Measurements from ENCODE around the gene SMCHD1.
"Not testable (repeated sequence)": the region's sequence is repeated elsewhere in the genome, so short reads cannot be mapped to it uniquely, and the experiment has no call there.

SMCHD1 gene

GRCh38 chr18:2847317-2848246 is 192.1 kb downstream of the SMCHD1 start:
- no peak for TF ChIP-seq CTCF (IDR thresholded peaks at IDR 0.05; ENCODE audit: low read depth, low read length)
- peak overlapping the region; percentile 48 to 51 for H3K4me3 ChIP-seq (replicated peaks in 1 of 2; ENCODE audit: low read depth in 2 of 2, low read length in 2 of 2)
- DNase-seq (ENCODE audit: low read depth in 2 of 2): peak; percentile 33 to 50

GRCh38 chr18:2848247-2849246 is 193.0 kb downstream of the SMCHD1 start:
- peak; percentile 4 to 12 for DNase-seq (ENCODE audit: low read depth in 2 of 2)
- no peak for TF ChIP-seq CTCF (IDR thresholded peaks at IDR 0.05; ENCODE audit: low read depth, low read length)
- H3K4me3 ChIP-seq (replicated peaks in 1 of 2; ENCODE audit: low read depth in 2 of 2, low read length in 2 of 2): peak overlapping the region in 1 of 2 donors; percentile 51

- no peak for TF ChIP-seq CTCF (IDR thresholded peaks at IDR 0.05; ENCODE audit: low read depth, low read length)
- H3K4me3 ChIP-seq (replicated peaks in 1 of 2; ENCODE audit: low read depth in 2 of 2, low read length in 2 of 2): no peak overlapping the region
- no peak for DNase-seq (ENCODE audit: low read depth in 2 of 2)
Observed at GRCh38 chr18:2850816-2851215, 195.3 kb downstream of the SMCHD1 start.

- DNase-seq (ENCODE audit: low read depth in 2 of 2): no peak
Observed at GRCh38 chr18:2851771-2852170, 196.2 kb downstream of the SMCHD1 start.

GRCh38 chr18:2852460-2852859 is 196.9 kb downstream of the SMCHD1 start:
- DNase-seq (ENCODE audit: low read depth in 2 of 2); H3K4me3 ChIP-seq (replicated peaks in 1 of 2; ENCODE audit: low read depth in 2 of 2, low read length in 2 of 2): not testable (repeated sequence)

More at GRCh38 chr18:2851771-2852170, 196.2 kb downstream of the SMCHD1 start:
- no peak for TF ChIP-seq CTCF (IDR thresholded peaks at IDR 0.05; ENCODE audit: low read depth, low read length)
- H3K4me3 ChIP-seq (replicated peaks in 1 of 2; ENCODE audit: low read depth in 2 of 2, low read length in 2 of 2): no peak overlapping the region

- no peak overlapping the region for H3K4me3 ChIP-seq (replicated peaks in 1 of 2; ENCODE audit: low read depth in 2 of 2, low read length in 2 of 2)
- TF ChIP-seq CTCF (IDR thresholded peaks at IDR 0.05; ENCODE audit: low read depth, low read length): no peak
- DNase-seq (ENCODE audit: low read depth in 2 of 2): no peak
Observed at GRCh38 chr18:2853173-2853925, 197.8 kb downstream of the SMCHD1 start.
